GM11168 (cell line): ENCODE measurements around the gene DIPK2A.

ENCODE experiments used
- in situ Hi-C: fragments of 300-500 bp; cut with MboI; formaldehyde crosslinking; loops from one replicate; pipeline ENCODE4 v1.12.0; 2022; ENCODE audit warnings: low sequenced_read_pairs; ENCODE audit not compliant: unreplicated experiment

The DIPK2A gene

DNA sequence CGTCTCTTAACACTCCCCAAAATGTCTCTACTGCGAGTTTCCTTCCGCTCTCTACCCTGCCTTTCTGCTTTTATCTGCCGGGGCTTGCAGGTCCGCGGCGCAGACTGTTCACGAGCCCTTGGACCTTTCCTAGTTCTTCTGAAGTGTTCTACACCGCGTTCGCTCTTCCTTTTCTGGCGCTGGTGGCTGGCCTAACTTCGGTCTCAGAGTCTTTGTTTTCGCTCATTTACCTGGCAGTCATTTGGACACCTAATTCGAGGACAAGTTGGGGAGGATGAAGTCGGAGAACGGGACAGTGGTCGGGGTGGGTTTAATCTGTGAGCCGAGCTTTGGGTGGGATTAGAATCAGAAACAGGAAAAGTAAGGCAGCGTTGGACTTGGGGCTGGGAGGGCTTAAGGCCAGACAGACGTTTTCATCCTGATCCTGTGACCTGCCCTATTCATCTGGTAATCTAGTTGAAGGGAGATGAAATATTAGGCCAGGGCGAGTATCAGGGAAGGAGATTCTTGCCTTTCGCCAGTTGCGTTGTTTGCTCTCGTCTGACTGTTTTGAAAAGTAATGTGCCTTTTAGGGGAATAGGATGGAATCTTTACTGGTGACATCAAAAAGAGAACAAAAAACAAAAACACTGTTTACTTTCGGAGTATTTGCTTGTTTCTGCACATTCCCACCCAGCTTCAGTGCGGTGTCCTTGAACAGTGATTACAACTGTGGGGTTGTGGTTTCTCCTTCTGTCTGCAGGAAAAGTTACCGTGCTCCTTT, 1.8 kb downstream of the DIPK2A start:
- in situ Hi-C loops: loop anchor here (25.0 kb wide), 1 partner anchor 789 kb away; no protein-coding TSS in a partner anchor

GRCh38 chr3:143974271-143975238, 2.9 kb downstream of the DIPK2A start:
- in situ Hi-C loops: loop anchor here (25.0 kb wide), 2 partner anchors 313 to 788 kb away; no protein-coding TSS in a partner anchor

- in situ Hi-C loops: loop anchor here (25.0 kb wide), 1 partner anchor 312 kb away; no protein-coding TSS in a partner anchor
Measured at GRCh38 chr3:143975554-143976152, 4.0 kb downstream of the DIPK2A start.

GRCh38 chr3:143977341-143978262, 6.0 kb downstream of the DIPK2A start:
- in situ Hi-C loops: loop anchor here (25.0 kb wide), 1 partner anchor 310 kb away; no protein-coding TSS in a partner anchor

GRCh38 chr3:143978263-143978631, 6.6 kb downstream of the DIPK2A start:
- in situ Hi-C loops: loop anchor here (25.0 kb wide), 1 partner anchor 309 kb away; no protein-coding TSS in a partner anchor

- in situ Hi-C loops: loop anchor here (25.0 kb wide), 1 partner anchor 308 kb away; no protein-coding TSS in a partner anchor
Measured at GRCh38 chr3:143979041-143979440, 7.4 kb downstream of the DIPK2A start.

DNA sequence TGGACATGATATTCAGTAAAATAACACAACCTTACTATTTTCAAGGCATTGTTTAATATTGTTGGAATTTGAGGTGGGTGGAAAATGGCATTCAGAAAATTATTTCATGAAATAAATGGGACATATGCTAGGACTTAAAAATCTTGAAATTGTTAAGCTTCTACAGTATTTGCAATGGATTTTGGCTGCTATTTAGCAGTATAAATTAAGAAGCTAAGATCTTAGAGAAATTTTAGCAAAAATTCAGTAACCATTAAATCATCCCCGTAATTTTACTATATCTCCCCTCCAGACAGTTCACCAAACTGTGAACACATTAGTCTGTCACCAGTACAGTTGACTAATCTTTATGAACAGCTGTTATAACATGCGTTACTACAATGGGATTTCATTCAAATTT, 8.2 kb downstream of the DIPK2A start:
- in situ Hi-C loops: loop anchor here (25.0 kb wide), 1 partner anchor 307 kb away; no protein-coding TSS in a partner anchor

DNA sequence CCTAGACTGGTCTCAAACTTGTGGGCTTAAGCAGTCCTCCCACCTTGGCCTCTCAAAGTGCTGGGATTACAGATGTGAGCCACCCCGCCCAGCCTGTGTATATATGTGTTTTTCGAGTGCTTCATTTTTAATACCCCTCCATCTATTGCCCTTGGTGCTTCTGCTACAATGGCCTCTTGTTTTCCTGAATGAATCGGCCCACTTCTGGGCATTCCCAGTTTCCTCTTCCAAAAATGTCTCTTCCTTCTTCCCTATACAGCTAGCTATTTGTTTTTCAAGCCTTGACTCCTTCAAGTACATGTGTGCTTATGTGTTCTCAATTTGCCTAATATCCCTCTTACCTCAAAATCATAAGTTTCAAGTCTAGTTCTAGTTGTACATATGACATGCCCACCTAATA, 16.7 kb downstream of the DIPK2A start:
- in situ Hi-C loops: loop anchor here (25.0 kb wide), 1 partner anchor 299 kb away; no protein-coding TSS in a partner anchor

DNA sequence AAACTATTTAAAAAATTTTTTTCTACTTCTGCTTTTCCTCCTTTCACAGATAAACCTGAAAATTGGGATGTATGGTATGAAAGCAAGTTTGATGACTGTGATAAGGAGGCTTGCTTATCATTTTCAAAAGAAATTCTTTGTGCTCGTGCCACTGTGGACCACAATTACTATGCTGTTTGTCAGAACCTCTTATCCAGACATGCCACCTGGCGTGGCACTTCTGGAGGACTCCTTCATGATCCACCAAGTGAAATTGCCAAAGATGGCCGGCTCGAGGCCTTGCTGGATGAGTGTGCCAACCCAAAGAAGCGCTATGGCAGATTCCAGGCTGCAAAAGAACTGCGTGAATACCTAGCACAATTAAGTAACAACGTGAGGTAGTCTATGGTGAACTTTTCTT, 17.8 kb downstream of the DIPK2A start:
- in situ Hi-C loops: loop anchor here (25.0 kb wide), 1 partner anchor 298 kb away; no protein-coding TSS in a partner anchor

GRCh38 chr3:143991713-143992112, 20.1 kb downstream of the DIPK2A start:
- in situ Hi-C loops: loop anchor here (25.0 kb wide), 1 partner anchor 296 kb away; no protein-coding TSS in a partner anchor

GRCh38 chr3:143998266-143998665, 26.6 kb downstream of the DIPK2A start:
- in situ Hi-C loops: loop anchor here (25.0 kb wide), 1 partner anchor 289 kb away; no protein-coding TSS in a partner anchor

- in situ Hi-C loops: no loop called here
Measured at GRCh38 chr3:144003051-144003450, 31.4 kb downstream of the DIPK2A start.

DNA sequence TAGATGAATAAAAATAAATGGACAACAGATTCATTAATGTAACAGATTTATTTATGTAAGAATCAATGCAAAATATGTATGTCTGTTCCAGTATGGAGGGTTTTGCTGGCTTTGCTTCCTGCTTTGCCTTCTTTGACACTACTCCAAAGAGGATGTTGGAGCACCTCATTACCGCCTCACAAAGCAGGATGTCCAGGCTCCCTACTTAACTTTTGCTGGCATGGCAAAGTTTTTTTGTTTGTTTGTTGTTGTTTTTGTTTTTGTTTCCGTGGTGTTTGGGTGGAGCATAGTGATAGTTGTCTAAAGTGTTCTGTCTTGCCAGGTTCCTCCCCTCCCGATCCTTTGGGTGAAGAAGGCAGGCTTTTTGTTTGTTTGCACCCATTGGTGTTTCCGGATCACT, 38.7 kb downstream of the DIPK2A start:
- in situ Hi-C loops: no loop called here

DNA sequence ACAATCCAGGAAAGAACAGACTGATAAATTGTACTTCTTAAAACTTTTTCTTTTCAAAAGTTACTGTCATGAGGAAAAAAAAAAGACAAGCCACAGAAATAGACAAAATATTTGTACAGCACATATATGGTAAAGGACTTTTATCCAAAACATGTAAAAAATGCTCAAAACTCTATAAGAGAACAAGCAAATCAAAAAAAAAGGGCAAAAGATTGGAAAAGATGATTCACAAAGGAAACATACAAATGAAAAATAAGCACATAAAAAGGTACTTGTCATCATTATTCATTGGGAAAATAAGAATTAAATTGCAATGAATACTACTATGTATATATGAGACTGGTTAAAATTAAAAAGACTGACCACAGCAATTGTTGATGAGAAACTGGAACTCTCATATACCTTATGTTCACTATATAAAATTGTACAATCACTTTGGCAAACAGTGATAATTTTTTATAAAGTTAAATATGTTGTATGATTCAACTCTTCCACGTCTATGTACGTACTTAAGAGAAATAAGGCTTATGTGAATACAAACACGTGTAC, 39.7 kb downstream of the DIPK2A start:
- in situ Hi-C loops: no loop called here

- in situ Hi-C loops: no loop called here
Measured at GRCh38 chr3:144015133-144015532, 43.5 kb downstream of the DIPK2A start.

DNA sequence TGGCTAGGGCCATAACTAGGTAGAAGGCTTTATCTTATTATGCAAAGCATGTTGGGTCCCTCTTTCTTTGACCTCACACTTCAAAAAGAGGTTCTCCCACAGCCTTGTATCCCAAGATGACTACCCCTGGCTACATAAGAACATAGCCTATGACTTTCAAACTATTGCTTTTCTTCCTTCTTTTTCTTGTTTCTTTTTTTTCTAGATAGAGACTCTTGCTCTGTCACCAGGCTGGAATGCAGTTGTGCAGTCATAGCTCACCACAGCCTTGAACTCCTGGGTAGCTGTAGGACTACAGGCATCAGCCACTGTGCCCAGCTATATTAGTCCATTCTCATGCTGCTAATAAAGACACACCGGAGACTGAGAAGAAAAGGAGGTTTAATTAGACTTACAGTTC, 47.2 kb downstream of the DIPK2A start:
- in situ Hi-C loops: no loop called here
